A673 (cell line): Measurements from ENCODE around the gene THSD4. TPM values are rescaled to one million over a fixed set of nuclear protein-coding genes. Genes with fewer than 3 reads are reported as not detected.

ENCODE experiments used
- BruUV-seq: library from RNA; stranded (reverse); fragments of 400-500 nt; replicated peaks from 2 replicates; lab custom pipeline; 2021; lab: Mats Ljungman, UMichigan
- CTCF ChIA-PET: fragments of 300-600 bp; sonication (Branson Sonifier 250); formaldehyde crosslinking; loops from one replicate; lab custom pipeline; 2022; ENCODE audit warnings: antibody characterized with exemption; lab: Charles Lee
- POLR2A ChIA-PET: fragments of 300-600 bp; sonication (Branson Sonifier 250); formaldehyde crosslinking; loops from one replicate; lab custom pipeline; 2022; ENCODE audit warnings: antibody characterized with exemption; ENCODE audit not compliant: low non-redundant PET; lab: Charles Lee
- DNase-seq: peaks from one replicate; pipeline ENCODE4 v3.0.0-alpha.2; 2015; ENCODE audit warnings: low spot score
- H3K27ac ChIP-seq: fragments of 200-600 bp; sonication (generic); 2 replicates; pipeline ENCODE4 v1.5.1; 2016; ENCODE audit warnings: mixed run types, low read depth, mild to moderate bottlenecking, mixed read lengths, antibody characterized with exemption, low read length; ENCODE audit not compliant: poor library complexity, severe bottlenecking
- H3K27me3 ChIP-seq: fragments of 200-600 bp; sonication (generic); replicated peaks from 2 replicates; pipeline ENCODE4 v1.6.1; 2017; ENCODE audit warnings: mixed run types, low read depth, mild to moderate bottlenecking, mixed read lengths, antibody characterized with exemption, low read length; ENCODE audit not compliant: insufficient read depth, poor library complexity
- H3K36me3 ChIP-seq: fragments of 200-600 bp; sonication (generic); 2 replicates; pipeline ENCODE4 v1.6.1; 2016; ENCODE audit warnings: mixed run types, mild to moderate bottlenecking, mixed read lengths, antibody characterized with exemption, low read length; ENCODE audit not compliant: insufficient read depth, poor library complexity, severe bottlenecking
- H3K4me1 ChIP-seq: fragments of 200-600 bp; sonication (generic); 2 replicates; pipeline ENCODE4 v1.6.1; 2017; ENCODE audit warnings: mixed run types, mild to moderate bottlenecking, mixed read lengths, antibody characterized with exemption, low read length; ENCODE audit not compliant: insufficient read depth, poor library complexity, severe bottlenecking
- H3K4me3 ChIP-seq: fragments of 200-600 bp; sonication (generic); 2 replicates; pipeline ENCODE4 v1.5.1; 2016; ENCODE audit warnings: low read depth, mixed run types, mild to moderate bottlenecking, mixed read lengths, low read length; ENCODE audit not compliant: poor library complexity, severe bottlenecking
- H3K9me3 ChIP-seq: fragments of 200-600 bp; sonication (generic); 2 replicates; pipeline ENCODE4 v1.6.1; 2016; ENCODE audit warnings: mixed run types, low read depth, mild to moderate bottlenecking, mixed read lengths, antibody characterized with exemption, low read length; ENCODE audit not compliant: poor library complexity, severe bottlenecking
- CTCF ChIP-seq: fragments of 300-800, 200-600 bp; sonication (generic); conservative IDR thresholded peaks from 2 replicates; pipeline ENCODE4 v1.5.1; 2017; ENCODE audit warnings: low read depth, mild to moderate bottlenecking, antibody characterized with exemption, low read length, moderate library complexity, mixed read lengths
- EZH2 ChIP-seq: fragments of 200-600 bp; sonication (generic); IDR thresholded peaks from 2 replicates; pipeline ENCODE4 v1.6.1; 2017; ENCODE audit warnings: borderline replicate concordance, low read depth, mild to moderate bottlenecking, mixed read lengths, antibody characterized with exemption, low read length; ENCODE audit not compliant: poor library complexity, severe bottlenecking
- intact Hi-C: fragments of 100-400 bp; cut with micrococcal nuclease; formaldehyde crosslinking; loops from one replicate; pipeline ENCODE4 v1.10.0; 2022; ENCODE audit not compliant: unreplicated experiment
- total RNA-seq: library from RNA; stranded (reverse); gene quantifications from 2 replicates; pipeline ENCODE4 v1.2.3, GENCODE V29; 2021

THSD4 gene
- total RNA-seq, 1 experiment from 2014 or later = 2.4 TPM

- BruUV-seq = no TSS peak
- H3K27ac ChIP-seq = no peak overlapping the region
- no peak for TF ChIP-seq EZH2
- no peak for TF ChIP-seq CTCF
- H3K9me3 ChIP-seq = no peaks in the 10 kb centered on the region
- intact Hi-C loops = no loop called here
- no peaks in the 10 kb centered on the region for H3K36me3 ChIP-seq
- H3K4me1 ChIP-seq = no peaks in the 10 kb centered on the region
- no peaks in the 10 kb centered on the region for H3K27me3 ChIP-seq
- CTCF ChIA-PET = no interaction called here
- POLR2A ChIA-PET = no interaction called here
- no peak overlapping the region for H3K4me3 ChIP-seq
- DNase-seq = no peak
Observed at GRCh38 chr15:71677766-71678165, 562.5 kb downstream of the THSD4 start.

GRCh38 chr15:71678191-71678590 lies 562.9 kb downstream of the THSD4 start:
- Histone ChIP-seq H3K27ac (no peak overlapping the region), H3K36me3 (no peaks in the 10 kb centered on the region), H3K4me3 (no peak overlapping the region), H3K27me3 (no peaks in the 10 kb centered on the region), H3K9me3 (no peaks in the 10 kb centered on the region), H3K4me1 (no peaks in the 10 kb centered on the region)
- BruUV-seq = no TSS peak
- intact Hi-C loops = no loop called here
- no peak for DNase-seq
- no peak for TF ChIP-seq EZH2
- no peak for TF ChIP-seq CTCF
- ChIA-PET CTCF (no interaction called here), POLR2A (no interaction called here)

- ChIA-PET POLR2A (no interaction called here), CTCF (no interaction called here)
- no peak for TF ChIP-seq EZH2
- TF ChIP-seq CTCF = no peak
- intact Hi-C loops = no loop called here
- DNase-seq = no peak
- H3K27ac ChIP-seq = no peak overlapping the region
- no peaks in the 10 kb centered on the region for H3K4me1 ChIP-seq
- H3K9me3 ChIP-seq = no peaks in the 10 kb centered on the region
- H3K4me3 ChIP-seq = no peak overlapping the region
- H3K36me3 ChIP-seq = no peaks in the 10 kb centered on the region
- BruUV-seq = no TSS peak
- H3K27me3 ChIP-seq = no peaks in the 10 kb centered on the region
Observed at GRCh38 chr15:71678605-71679004, 563.3 kb downstream of the THSD4 start.
